Ovary (tissue), 10 donors: ENCODE measurements around the gene ACP5. TPM values are rescaled to one million over a fixed set of nuclear protein-coding genes. Genes with fewer than 3 reads are reported as not detected.
"Not testable (repeated sequence)": the region's sequence is repeated elsewhere in the genome, so short reads cannot be mapped to it uniquely, and the experiment has no call there.

ENCODE experiments used
- DNase-seq, 5 donors: peaks; one replicate each; pipeline ENCODE4 v3.0.0-alpha.2; 2019 to 2020
- H3K27ac ChIP-seq, 2 donors: fragments of 200-600 bp; one replicate each; pipeline versions ENCODE4 v1.5.1 to v1.8.0; 2019 to 2022
- H3K27me3 ChIP-seq: fragments of 200-600 bp; one replicate; pipeline ENCODE4 v1.8.0; 2022
- H3K36me3 ChIP-seq: fragments of 200-600 bp; sonication (generic); one replicate; pipeline ENCODE4 v1.5.1; 2019
- H3K4me1 ChIP-seq: one replicate; pipeline ENCODE4 v1.8.1; 2013; ENCODE audit warnings: mild to moderate bottlenecking, moderate library complexity; ENCODE audit not compliant: insufficient read depth
- H3K4me3 ChIP-seq: fragments of 200-600 bp; sonication (generic); one replicate; pipeline ENCODE4 v1.5.1; 2017
- H3K9me3 ChIP-seq, 2 donors: fragments of 200-600 bp in 1 of 2; sonication (generic) in 1 of 2; one replicate each; pipeline versions ENCODE4 v1.5.1 to v1.8.1; 2013 to 2019; ENCODE audit warnings: mild to moderate bottlenecking in 1 of 2, moderate library complexity in 1 of 2
- EP300 ChIP-seq: sonication (generic); formaldehyde crosslinking; IDR thresholded peaks from one replicate; pipeline ENCODE4 v1.6.1; 2017; ENCODE audit warnings: antibody characterized with exemption
- POLR2A ChIP-seq: fragments of 450-650 bp; IDR thresholded peaks from one replicate; pipeline ENCODE4 v1.6.1; 2017; ENCODE audit warnings: antibody characterized with exemption, mild to moderate bottlenecking, moderate library complexity
- WGBS, 3 donors: extraction: QIAGEN DNeasy Blood & Tissue Kit in 1 of 3; methylation state at CpG; one replicate each; pipeline versions ENCODE4 v1.1.5 to v1.1.7; 2013 to 2017; 5-methylcytosine and 5-hydroxymethylcytosine counted together
- intact Hi-C, 4 donors: fragments of 100-400 bp; cut with DNase I; formaldehyde crosslinking; loops; one replicate each; pipeline versions ENCODE4 v1.11.0 to v1.15.1; 2022 to 2023
- long read RNA-seq, 3 donors: library from polyadenylated mRNA in 2 of 3; unstranded in 2 of 3; transcript quantifications; one replicate each; pipeline ENCODE4 v2.0.0 and lab custom pipeline, GENCODE V29; 2021 to 2026
- polyA plus RNA-seq, 2 donors: library from polyadenylated mRNA; stranded (reverse); fragments of 200-250 nt in 1 of 2; fragments of 350-450 nt in 1 of 2; fragmentation: Illumina TruSeq in 1 of 2; extraction: RNeasy Lipid Tissue Mini Kit (QIAGEN cat#74804) in 1 of 2; gene quantifications; one replicate each; pipeline ENCODE4 v1.2.3, GENCODE V29; 2013 to 2014
- total RNA-seq, 7 donors: library from RNA; depleted of rRNA in 2 of 7; stranded (reverse); fragments of >200 nt in 2 of 7; fragmentation: NEBNext Ultra II Directional in 3 of 7; extraction: Animal tissue kit (Norgen Biotek cat#: 25700) in 3 of 7; gene quantifications; one replicate each; pipeline versions ENCODE4 v1.1.0 to v1.2.4, GENCODE V29; 2016 to 2023
- TF ChIP-seq, protein P1 (sequence below), 3 donors: fragments of 450-650 bp in 2 of 3; fragments of 200-600 bp in 1 of 3; IDR thresholded peaks; one replicate each; pipeline versions ENCODE4 v1.5.1 to v1.8.0; 2016 to 2022; ENCODE audit warnings: antibody characterized with exemption in 3 of 3, mild to moderate bottlenecking in 1 of 3
- donor health status: DM: no; HTN: no; CAD: no; lungs with moderate emphysema.
- donor health status: DM: no; HTN: no; CAD: no.
- donor health status: Bipolar disorder and iron deficiency.
- donor health status: DM: yes; HTN: yes; CAD: no.
- donor health status: DM: no; HTN: no; CAD: no.
- donor health status: DM: yes; HTN: yes; CAD: no.

Gene ACP5
- total RNA-seq (10 to 100 TPM in 6 of 7 donors, 1 to 10 TPM in 1; 7.9 to 54.4 (median 17.1) TPM), polyA plus RNA-seq (10 to 100 TPM; 30.5 to 66.9 TPM)
- long read RNA-seq, donor 1, transcript ACP5-202 (6 exons, 1,527 nt), result minor isoform, 8 of 106 reads
- long read RNA-seq, donor 1, transcript ACP5-213 (5 exons, 1,381 nt), result major isoform, 70 of 106 reads
- long read RNA-seq, donor 1, partial matches to known transcripts, result 10 of 106 reads
- long read RNA-seq, donor 1, other reads (novel, unspliced or antisense), result 14 of 106 reads
- long read RNA-seq, donor 2, partial matches to known transcripts, result 0 of 4 reads
- long read RNA-seq, donor 2, other reads (novel, unspliced or antisense), result 0 of 4 reads
- long read RNA-seq, donor 3, transcript ACP5-213 (5 exons, 1,381 nt), result major isoform, 8 of 22 reads
- long read RNA-seq, donor 3, partial matches to known transcripts, result 9 of 22 reads
- long read RNA-seq, donor 3, other reads (novel, unspliced or antisense), result 3 of 22 reads

DNA sequence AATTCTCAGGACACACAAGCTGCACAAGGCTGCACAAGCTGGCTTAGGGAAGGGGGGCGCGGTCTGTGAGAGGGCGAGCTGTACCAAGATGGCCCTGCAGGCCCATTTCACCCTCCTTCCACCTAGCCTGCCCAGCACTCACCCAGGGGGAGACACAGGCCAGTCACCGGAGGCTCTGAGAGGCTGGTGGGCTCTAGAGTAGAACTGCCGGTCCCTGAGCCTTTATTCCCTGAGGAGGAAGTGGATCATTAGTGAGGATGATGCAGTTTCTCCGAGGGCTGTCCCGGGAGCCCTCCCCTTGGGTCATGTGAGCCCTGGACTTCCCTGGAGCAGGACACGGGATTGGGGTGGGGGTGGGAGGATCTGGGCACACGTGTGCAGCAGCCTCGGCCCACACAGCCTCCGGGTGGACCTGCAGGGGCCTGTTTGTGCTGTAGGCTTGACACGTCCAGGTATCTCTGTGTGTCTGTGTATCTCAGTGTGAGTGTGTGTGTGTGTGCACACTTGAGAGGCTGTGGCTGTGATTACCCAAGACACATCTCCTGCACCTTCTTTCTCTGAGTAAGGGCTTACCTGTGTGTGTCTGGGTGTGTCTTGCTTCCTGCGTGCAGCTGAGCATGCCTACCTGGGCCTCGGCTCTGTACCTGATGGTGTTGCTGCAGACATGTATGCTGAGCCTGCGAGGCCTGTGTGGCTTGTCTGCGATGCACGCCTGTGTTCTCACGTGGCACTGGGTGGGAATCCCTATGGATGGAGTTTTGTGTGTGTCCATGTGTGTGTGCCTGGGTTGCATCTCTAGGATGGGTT is at the start of gene ACP5:
Gene ACP5 (minus strand): TSS at position 195 of the 807 bp plus-strand sequence. CDS start 328 bp downstream, outside the sequence.
- Histone ChIP-seq H3K4me1 (peaks cover 12% of the 10 kb centered on the region), H3K27me3 (no peaks in the 10 kb centered on the region), H3K9me3 (no peaks in the 10 kb centered on the region), H3K27ac (peak within 1 kb of the TSS; percentile 30 to 58), H3K36me3 (no peaks in the 10 kb centered on the region), H3K4me3 (peak within 1 kb of the TSS; percentile 12)
- peak in 4 of 5 donors; percentile 35 to 65 (median 46) for DNase-seq
- WGBS, 3 donors, result 50 to 72% (median 52%) methylated on average over 11 to 18 of the region's 18 CpGs
- TF ChIP-seq, protein P1, sequence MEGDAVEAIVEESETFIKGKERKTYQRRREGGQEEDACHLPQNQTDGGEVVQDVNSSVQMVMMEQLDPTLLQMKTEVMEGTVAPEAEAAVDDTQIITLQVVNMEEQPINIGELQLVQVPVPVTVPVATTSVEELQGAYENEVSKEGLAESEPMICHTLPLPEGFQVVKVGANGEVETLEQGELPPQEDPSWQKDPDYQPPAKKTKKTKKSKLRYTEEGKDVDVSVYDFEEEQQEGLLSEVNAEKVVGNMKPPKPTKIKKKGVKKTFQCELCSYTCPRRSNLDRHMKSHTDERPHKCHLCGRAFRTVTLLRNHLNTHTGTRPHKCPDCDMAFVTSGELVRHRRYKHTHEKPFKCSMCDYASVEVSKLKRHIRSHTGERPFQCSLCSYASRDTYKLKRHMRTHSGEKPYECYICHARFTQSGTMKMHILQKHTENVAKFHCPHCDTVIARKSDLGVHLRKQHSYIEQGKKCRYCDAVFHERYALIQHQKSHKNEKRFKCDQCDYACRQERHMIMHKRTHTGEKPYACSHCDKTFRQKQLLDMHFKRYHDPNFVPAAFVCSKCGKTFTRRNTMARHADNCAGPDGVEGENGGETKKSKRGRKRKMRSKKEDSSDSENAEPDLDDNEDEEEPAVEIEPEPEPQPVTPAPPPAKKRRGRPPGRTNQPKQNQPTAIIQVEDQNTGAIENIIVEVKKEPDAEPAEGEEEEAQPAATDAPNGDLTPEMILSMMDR (IDR thresholded peaks at IDR 0.05), result no peak
- no peak for TF ChIP-seq EP300
- intact Hi-C loops, result no loop called here

DNA sequence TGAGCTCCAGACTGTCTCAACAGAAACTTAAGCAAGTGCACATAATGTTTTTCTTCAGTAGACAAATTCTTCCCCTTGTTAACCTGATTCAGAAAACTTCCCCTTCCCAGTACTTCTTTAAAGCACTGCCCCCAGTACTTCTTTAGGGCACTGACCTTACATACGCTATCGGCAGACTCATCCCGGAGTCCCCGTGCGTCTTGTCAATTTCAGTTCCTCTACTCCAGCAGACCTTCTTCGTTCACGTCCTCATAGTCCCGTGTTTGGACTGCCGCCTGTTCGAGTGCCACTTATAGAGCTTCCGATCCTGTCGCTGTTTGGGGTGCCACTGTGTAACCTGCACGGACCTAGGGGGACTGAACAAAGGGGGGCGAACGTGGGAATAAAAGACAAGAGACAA is 48.8 kb upstream of the ACP5 start:
- Histone ChIP-seq H3K9me3 (no peaks in the 10 kb centered on the region), H3K4me3 (no peak overlapping the region), H3K27me3 (no peaks in the 10 kb centered on the region), H3K36me3 (no peaks in the 10 kb centered on the region), H3K4me1 (peaks cover 1% of the 10 kb centered on the region), H3K27ac (no peak overlapping the region)
- TF ChIP-seq EP300, result no peak
- TF ChIP-seq, protein P1 (IDR thresholded peaks at IDR 0.05), result no peak
- no peak for TF ChIP-seq POLR2A
- 78 to 81% (median 79%) methylated on average over 15 of the region's 15 CpGs for WGBS, 3 donors
- no peak for DNase-seq
- intact Hi-C loops, result no loop called here

DNA sequence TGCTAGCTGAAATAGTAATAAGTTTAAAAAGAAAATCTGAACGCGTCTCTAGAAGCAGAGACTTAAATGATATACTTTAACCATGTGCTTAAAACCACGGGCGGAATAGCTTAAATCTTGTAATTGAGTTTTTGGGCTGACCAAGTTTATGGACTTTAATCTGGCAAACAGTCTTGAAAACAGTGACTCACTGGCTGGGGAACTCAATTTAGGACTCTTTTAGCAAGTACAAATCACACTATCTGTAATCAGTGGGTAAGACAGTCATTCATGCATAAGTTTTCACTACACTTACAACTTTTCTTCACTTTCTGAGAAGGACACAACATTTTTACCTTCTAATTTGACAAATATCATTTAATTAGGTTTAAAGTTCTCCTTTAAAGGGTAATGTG is 46.6 kb upstream of the ACP5 start:
- Histone ChIP-seq H3K36me3 (no peaks in the 10 kb centered on the region), H3K4me1 (peaks cover 1% of the 10 kb centered on the region), H3K27ac (no peak overlapping the region), H3K4me3 (peak overlapping the region; percentile 38), H3K9me3 (no peaks in the 10 kb centered on the region), H3K27me3 (no peaks in the 10 kb centered on the region)
- TF ChIP-seq EP300 (no peak), POLR2A (no peak)
- TF ChIP-seq, protein P1 (IDR thresholded peaks at IDR 0.05), result no peak
- DNase-seq, result no peak
- 8 to 10% (median 9%) methylated on average over 4 of the region's 4 CpGs for WGBS, 3 donors
- intact Hi-C loops, result no loop called here

DNA sequence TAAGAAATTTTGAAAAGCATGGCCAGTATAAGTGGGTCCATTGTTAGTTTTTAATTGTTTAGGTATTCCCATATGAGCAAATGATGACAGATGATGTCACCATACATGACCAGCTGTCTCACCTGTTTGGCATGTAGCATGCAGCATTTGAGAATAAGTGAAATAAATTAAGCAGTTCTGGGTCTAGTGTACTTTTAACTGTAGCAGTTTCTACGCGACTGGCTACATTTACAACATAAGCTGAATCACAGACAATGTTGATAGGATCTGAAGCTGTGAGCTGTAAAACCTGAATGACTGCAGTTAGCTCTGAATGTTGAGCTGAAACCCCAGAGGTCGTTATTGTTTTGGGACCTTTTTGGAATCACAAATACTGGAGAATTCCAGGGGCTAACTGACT is 45.0 kb upstream of the ACP5 start:
- H3K27ac ChIP-seq, H3K36me3 ChIP-seq: not testable (repeated sequence)

More for the DNA sequence above, 45.0 kb upstream of the ACP5 start:
- DNase-seq, intact Hi-C loops, H3K4me1 ChIP-seq, H3K9me3 ChIP-seq, H3K4me3 ChIP-seq, H3K27me3 ChIP-seq: not testable (repeated sequence)
- WGBS, 3 donors, result 45 to 59% (median 50%) methylated on average over 3 of the region's 3 CpGs
